ENCODE data around the gene PDZD11.

PDZD11 gene

DNA sequence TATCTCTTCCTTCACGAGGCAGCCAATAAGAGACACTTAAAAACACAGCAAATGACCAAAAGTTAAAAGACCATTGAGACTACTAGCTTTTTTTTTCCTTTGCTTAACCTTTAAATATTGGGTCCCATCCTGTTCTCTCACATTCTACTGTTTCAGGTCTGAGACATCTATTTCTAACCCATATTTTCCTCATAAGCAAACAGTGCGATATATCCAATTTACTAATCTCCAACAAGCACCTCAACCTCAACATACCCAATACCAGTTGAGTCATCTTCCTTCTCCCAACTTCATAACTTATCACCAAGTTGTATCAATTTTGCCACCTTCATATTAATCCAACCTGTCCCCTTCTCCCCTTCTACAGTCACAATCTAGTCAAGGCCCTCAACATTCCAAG lies 48.2 kb downstream of the PDZD11 start:
- no peak overlapping the region for H3K4me3 ChIP-seq (ENCODE audit: low read length)
- TF ChIP-seq ZNF274 (IDR thresholded peaks at IDR 0.05; ENCODE audit: low read depth, low read length), result no peak

DNA sequence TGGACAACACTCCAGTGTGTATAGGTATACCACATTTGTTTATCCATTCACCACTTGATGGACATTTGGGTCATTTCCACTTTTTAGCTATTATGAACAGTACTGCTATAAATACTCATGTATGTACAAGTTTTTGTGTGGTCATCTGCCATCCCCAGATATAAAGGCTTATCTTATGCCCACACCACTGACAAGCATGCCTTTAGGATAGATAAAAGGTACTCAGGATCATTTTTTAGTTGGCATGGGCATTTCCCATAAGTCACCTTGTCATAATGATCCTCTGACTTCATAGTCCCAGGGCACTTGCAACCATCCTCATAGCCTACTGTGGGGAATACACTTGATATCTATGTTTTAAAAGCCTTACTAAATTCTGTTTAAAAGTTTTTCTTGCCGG lies 49.0 kb downstream of the PDZD11 start:
- H3K4me3 ChIP-seq (ENCODE audit: low read length), result no peak overlapping the region

More for the DNA sequence above, 49.0 kb downstream of the PDZD11 start:
- no peak for TF ChIP-seq ZNF274 (IDR thresholded peaks at IDR 0.05; ENCODE audit: low read depth, low read length)

Data from GM08714 (cell line).